ENCODE measurements around the gene AUTS2. TPM values are rescaled to one million over a fixed set of nuclear protein-coding genes. Genes with fewer than 3 reads are reported as not detected.
A peak's percentile ranks its signal among the peaks of the same experiment; 100 is the strongest.

The AUTS2 gene
- polyA plus RNA-seq, 3 donors, result 0.08 to 0.35 TPM; not detected in 1

GRCh38 chr7:70587739-70588138 is 989.5 kb downstream of the AUTS2 start:
- Histone ChIP-seq H3K27me3 (ENCODE audit: control insufficient read depth in 2 of 2, insufficient read depth in 2 of 2, low read length in 2 of 2) (no peaks in the 10 kb centered on the region), H3K79me2 (ENCODE audit: insufficient read depth, low read length) (no peaks in the 10 kb centered on the region), H3K4me1 (ENCODE audit: control insufficient read depth in 1 of 2, insufficient read depth in 2 of 2, low read length in 2 of 2) (no peaks in the 10 kb centered on the region), H2AFZ (ENCODE audit: insufficient read depth, low read depth, low read length, poor library complexity, severe bottlenecking) (no peak overlapping the region), H3K27ac (ENCODE audit: low read depth in 1 of 2, low read length in 2 of 2) (no peak overlapping the region), H3K9ac (ENCODE audit: insufficient read depth, low read length, poor library complexity, severe bottlenecking) (no peak overlapping the region), H4K20me1 (ENCODE audit: insufficient read depth, low read length) (no peaks in the 10 kb centered on the region), H3K4me2 (replicated peaks; ENCODE audit: extremely low read depth, low read length, poor library complexity, severe bottlenecking) (no peak overlapping the region), H3K36me3 (replicated peaks in 1 of 2; ENCODE audit: control insufficient read depth in 1 of 2, insufficient read depth in 2 of 2, low read length in 2 of 2) (no peaks in the 10 kb centered on the region), H3K9me3 (replicated peaks in 1 of 2; ENCODE audit: control insufficient read depth in 1 of 2, insufficient read depth in 1 of 2, low read length in 2 of 2) (no peaks in the 10 kb centered on the region), H3K4me3 (replicated peaks in 1 of 3; ENCODE audit: low read depth in 2 of 3, low read length in 3 of 3) (no peak overlapping the region)
- DNase-seq, result no peak
- Mint-ChIP-seq H3K27me3 (ENCODE audit: low read depth in 3 of 3) (no peaks in the 10 kb centered on the region), H3K4me3 (no peak overlapping the region), H3K9me3 (no peaks in the 10 kb centered on the region), H3K27ac (no peak overlapping the region), H3K4me1 (no peaks in the 10 kb centered on the region), H3K36me3 (no peaks in the 10 kb centered on the region)
- intact Hi-C loops (cut with micrococcal nuclease), result no loop called here
- no peak for TF ChIP-seq CTCF (IDR thresholded peaks at IDR 0.05)
- 100% methylated on average over 2 of the region's 4 CpGs for WGBS (ENCODE audit: insufficient coverage)

GRCh38 chr7:70588191-70588921 is 990.1 kb downstream of the AUTS2 start:
- no peaks in the 10 kb centered on the region for H3K27me3 Mint-ChIP-seq (ENCODE audit: low read depth in 3 of 3)
- no peak overlapping the region for H3K4me3 Mint-ChIP-seq
- no peak overlapping the region for H3K9ac ChIP-seq (ENCODE audit: insufficient read depth, low read length, poor library complexity, severe bottlenecking)
- no peaks in the 10 kb centered on the region for H3K9me3 Mint-ChIP-seq
- no peaks in the 10 kb centered on the region for H4K20me1 ChIP-seq (ENCODE audit: insufficient read depth, low read length)
- TF ChIP-seq CTCF (IDR thresholded peaks at IDR 0.05), result no peak
- H3K36me3 Mint-ChIP-seq, result no peaks in the 10 kb centered on the region
- no peak overlapping the region for H3K4me3 ChIP-seq (replicated peaks in 1 of 3; ENCODE audit: low read depth in 2 of 3, low read length in 3 of 3)
- H3K4me1 Mint-ChIP-seq, result no peaks in the 10 kb centered on the region
- 95% methylated on average over 6 of the region's 10 CpGs for WGBS (ENCODE audit: insufficient coverage)
- H3K27me3 ChIP-seq (ENCODE audit: control insufficient read depth in 2 of 2, insufficient read depth in 2 of 2, low read length in 2 of 2), result no peaks in the 10 kb centered on the region
- peak overlapping the region in 1 of 7 donors; percentile 1 for H3K27ac Mint-ChIP-seq
- intact Hi-C loops (cut with micrococcal nuclease), result no loop called here
- H3K9me3 ChIP-seq (replicated peaks in 1 of 2; ENCODE audit: control insufficient read depth in 1 of 2, insufficient read depth in 1 of 2, low read length in 2 of 2), result no peaks in the 10 kb centered on the region
- DNase-seq, result no peak
- H3K27ac ChIP-seq (ENCODE audit: low read depth in 1 of 2, low read length in 2 of 2), result no peak overlapping the region
- H3K36me3 ChIP-seq (replicated peaks in 1 of 2; ENCODE audit: control insufficient read depth in 1 of 2, insufficient read depth in 2 of 2, low read length in 2 of 2), result no peaks in the 10 kb centered on the region
- H3K79me2 ChIP-seq (ENCODE audit: insufficient read depth, low read length), result no peaks in the 10 kb centered on the region
- no peak overlapping the region for H3K4me2 ChIP-seq (replicated peaks; ENCODE audit: extremely low read depth, low read length, poor library complexity, severe bottlenecking)
- no peaks in the 10 kb centered on the region for H3K4me1 ChIP-seq (ENCODE audit: control insufficient read depth in 1 of 2, insufficient read depth in 2 of 2, low read length in 2 of 2)
- no peak overlapping the region for H2AFZ ChIP-seq (ENCODE audit: insufficient read depth, low read depth, low read length, poor library complexity, severe bottlenecking)

All from CD14-positive monocyte (primary cell).